GM12892 (cell line): ENCODE results near the gene NAB1.

Experiments
- DNase-seq: peaks from one replicate; pipeline ENCODE4 v3.0.0; 2011; ENCODE audit not compliant: insufficient read length
- FAIRE-seq: peaks from 2 replicates; lab custom pipeline; 2011; peaks lifted over from hg19 to GRCh38; lab: Jason Lieb, UNC
- POLR2A ChIP-seq: IDR thresholded peaks from 2 replicates; pipeline ENCODE4 v1.6.1; 2011; ENCODE audit warnings: low read depth, low read length, control low read depth
- POLR2AphosphoS5 ChIP-seq: IDR thresholded peaks from 2 replicates; pipeline ENCODE4 v1.6.1; 2011; ENCODE audit warnings: low read depth, low read length, control low read depth
- TAF1 ChIP-seq: IDR thresholded peaks from 2 replicates; pipeline ENCODE4 v1.6.1; 2011; ENCODE audit warnings: low read depth, mild to moderate bottlenecking, control low read depth, low read length, borderline replicate concordance

NAB1 gene

GRCh38 chr2:190679813-190680591 lies 31.1 kb downstream of the NAB1 start:
- peak; percentile 97 for FAIRE-seq

GRCh38 chr2:190682168-190682567 lies 33.3 kb downstream of the NAB1 start:
- DNase-seq (no peak), FAIRE-seq (no peak)
- no peak for TF ChIP-seq POLR2A
- TF ChIP-seq TAF1: no peak
- TF ChIP-seq POLR2AphosphoS5: no peak

More at GRCh38 chr2:190679813-190680591, 31.1 kb downstream of the NAB1 start:
- peak; percentile 82 for TF ChIP-seq POLR2AphosphoS5
- TF ChIP-seq TAF1: peak; percentile 77; the same call in 1 of the 2 replicates
- peak; percentile 81 for TF ChIP-seq POLR2A
- no peak for DNase-seq

- FAIRE-seq: no peak
These were observed 34.9 kb downstream of the NAB1 start for GRCh38 chr2:190683802-190684201.

GRCh38 chr2:190684931-190685330 lies 36.0 kb downstream of the NAB1 start:
- FAIRE-seq (no peak), DNase-seq (no peak)
- TF ChIP-seq TAF1: no peak
- no peak for TF ChIP-seq POLR2A
- no peak for TF ChIP-seq POLR2AphosphoS5

More at GRCh38 chr2:190683802-190684201, 34.9 kb downstream of the NAB1 start:
- no peak for DNase-seq
- TF ChIP-seq POLR2AphosphoS5 (no peak), TAF1 (no peak), POLR2A (no peak)

- DNase-seq (no peak), FAIRE-seq (no peak)
- TF ChIP-seq POLR2A (no peak), TAF1 (no peak), POLR2AphosphoS5 (no peak)
These were observed 36.5 kb downstream of the NAB1 start for GRCh38 chr2:190685333-190685732.

- TF ChIP-seq TAF1 (no peak), POLR2A (no peak), POLR2AphosphoS5 (no peak)
- DNase-seq (no peak), FAIRE-seq (peak; percentile 89)
These were observed 44.8 kb downstream of the NAB1 start for GRCh38 chr2:190693533-190694232.

GRCh38 chr2:190694479-190694878 lies 45.6 kb downstream of the NAB1 start:
- TF ChIP-seq POLR2A: no peak
- no peak for TF ChIP-seq TAF1
- FAIRE-seq: no peak
- DNase-seq: no peak

- peak; percentile 78 for FAIRE-seq
- no peak for DNase-seq
- TF ChIP-seq POLR2AphosphoS5 (no peak), POLR2A (no peak), TAF1 (no peak)
These were observed 46.9 kb downstream of the NAB1 start for GRCh38 chr2:190695739-190696138.

GRCh38 chr2:190696792-190697398 lies 48.0 kb downstream of the NAB1 start:
- TF ChIP-seq POLR2A (no peak), POLR2AphosphoS5 (no peak), TAF1 (no peak)
- DNase-seq (no peak), FAIRE-seq (no peak)

- FAIRE-seq (no peak), DNase-seq (no peak)
- TF ChIP-seq POLR2AphosphoS5 (no peak), POLR2A (no peak), TAF1 (no peak)
These were observed 48.5 kb downstream of the NAB1 start for GRCh38 chr2:190697421-190697820.

- FAIRE-seq: no peak
- no peak for DNase-seq
- TF ChIP-seq POLR2AphosphoS5: no peak
- TF ChIP-seq TAF1: no peak
- no peak for TF ChIP-seq POLR2A
These were observed 50.0 kb downstream of the NAB1 start for GRCh38 chr2:190698895-190699294.

GRCh38 chr2:190701586-190701985 lies 52.7 kb downstream of the NAB1 start:
- TF ChIP-seq POLR2AphosphoS5 (no peak), POLR2A (no peak)
- DNase-seq: no peak
- FAIRE-seq: peak; percentile 82

- peak; percentile 78 for FAIRE-seq
- TF ChIP-seq TAF1 (no peak), POLR2A (no peak), POLR2AphosphoS5 (no peak)
- no peak for DNase-seq
These were observed 56.4 kb downstream of the NAB1 start for GRCh38 chr2:190705280-190705679.
